GM19397 (cell line): ENCODE results near the gene NUP210.

Source experiments
- ATAC-seq: cut with Tn5 transposase; IDR thresholded peaks from one replicate; pipeline ENCODE4 v1.9.1; 2021; ENCODE audit warnings: mild to moderate bottlenecking, moderate library complexity; ENCODE audit not compliant: unreplicated experiment

The NUP210 gene

GRCh38 chr3:13277860-13278531 lies 142.1 kb downstream of the NUP210 start:
- ATAC-seq, result no peak

- no peak for ATAC-seq
Measured at GRCh38 chr3:13277196-13277813, 142.8 kb downstream of the NUP210 start.

- ATAC-seq, result no peak
Measured at GRCh38 chr3:13276438-13277195, 143.5 kb downstream of the NUP210 start.

- ATAC-seq, result no peak
Measured at GRCh38 chr3:13275376-13276005, 144.6 kb downstream of the NUP210 start.

- no peak for ATAC-seq
Measured at GRCh38 chr3:13274551-13275332, 145.4 kb downstream of the NUP210 start.

- no peak for ATAC-seq
Measured at GRCh38 chr3:13274125-13274524, 146.0 kb downstream of the NUP210 start.

GRCh38 chr3:13273604-13274105 lies 146.5 kb downstream of the NUP210 start:
- ATAC-seq, result no peak

- ATAC-seq, result no peak
Measured at GRCh38 chr3:13272831-13273603, 147.1 kb downstream of the NUP210 start.

GRCh38 chr3:13269711-13270378 lies 150.3 kb downstream of the NUP210 start:
- ATAC-seq, result no peak

GRCh38 chr3:13268961-13269441 lies 151.1 kb downstream of the NUP210 start:
- no peak for ATAC-seq

GRCh38 chr3:13268120-13268519 lies 152.0 kb downstream of the NUP210 start:
- no peak for ATAC-seq

GRCh38 chr3:13266651-13267362 lies 153.3 kb downstream of the NUP210 start:
- no peak for ATAC-seq
